NCI-H2029 (cell line): ENCODE measurements around the gene UNC45B.
"Not testable (repeated sequence)": the region's sequence is repeated elsewhere in the genome, so short reads cannot be mapped to it uniquely, and the experiment has no call there.

Experiments used
- DNase-seq: peaks from one replicate; lab custom pipeline; 2025; lab: John Stamatoyannopoulos, UW

The UNC45B gene

GRCh38 chr17:35142467-35142796, 5.2 kb upstream of the UNC45B start:
- no peak for DNase-seq

GRCh38 chr17:35144840-35145239, 2.8 kb upstream of the UNC45B start:
- no peak for DNase-seq

- DNase-seq = no peak
These were observed 1.3 kb upstream of the UNC45B start for GRCh38 chr17:35146214-35146833.

- DNase-seq = no peak
These were observed 527 bp downstream of the UNC45B start for GRCh38 chr17:35148144-35148543.

GRCh38 chr17:35149941-35150340, 2.3 kb downstream of the UNC45B start:
- no peak for DNase-seq

- not testable (repeated sequence) for DNase-seq
These were observed 3.5 kb downstream of the UNC45B start for GRCh38 chr17:35151080-35151479.

GRCh38 chr17:35152421-35153140, 5.0 kb downstream of the UNC45B start:
- DNase-seq = no peak

- no peak for DNase-seq
These were observed 6.9 kb downstream of the UNC45B start for GRCh38 chr17:35154196-35155165.

GRCh38 chr17:35155246-35155645, 7.6 kb downstream of the UNC45B start:
- DNase-seq = no peak

- DNase-seq = no peak
These were observed 12.3 kb downstream of the UNC45B start for GRCh38 chr17:35159940-35160339.

- DNase-seq = no peak
These were observed 13.0 kb downstream of the UNC45B start for GRCh38 chr17:35160354-35161201.

- no peak for DNase-seq
These were observed 13.7 kb downstream of the UNC45B start for GRCh38 chr17:35161281-35161761.

- no peak for DNase-seq
These were observed 15.1 kb downstream of the UNC45B start for GRCh38 chr17:35162755-35163154.

GRCh38 chr17:35163886-35164285, 16.3 kb downstream of the UNC45B start:
- no peak for DNase-seq

- no peak for DNase-seq
These were observed 17.1 kb downstream of the UNC45B start for GRCh38 chr17:35164716-35165115.

- DNase-seq = no peak
These were observed 18.9 kb downstream of the UNC45B start for GRCh38 chr17:35166526-35166925.

- DNase-seq = no peak
These were observed 19.4 kb downstream of the UNC45B start for GRCh38 chr17:35167046-35167445.

GRCh38 chr17:35167666-35168065, 20.0 kb downstream of the UNC45B start:
- DNase-seq = no peak

- DNase-seq = no peak
These were observed 22.3 kb downstream of the UNC45B start for GRCh38 chr17:35169835-35170363.

- no peak for DNase-seq
These were observed 23.6 kb downstream of the UNC45B start for GRCh38 chr17:35170968-35171771.

- no peak for DNase-seq
These were observed 24.2 kb downstream of the UNC45B start for GRCh38 chr17:35171834-35172233.
